Muscle layer of colon (tissue), 2 donors: ENCODE measurements around the gene INPP5B.

Experiments used
- H3K27ac ChIP-seq: one replicate; pipeline ENCODE4 v1.7.0; 2013; ENCODE audit warnings: low read depth, mild to moderate bottlenecking, low read length, moderate library complexity
- H3K27me3 ChIP-seq, 2 donors: one replicate each; pipeline ENCODE4 v1.7.0; 2013; ENCODE audit warnings: low read length in 2 of 2, mild to moderate bottlenecking in 2 of 2; ENCODE audit not compliant: insufficient read depth in 2 of 2, control insufficient read depth in 1 of 2
- H3K36me3 ChIP-seq: one replicate; pipeline ENCODE4 v1.7.0; 2013; ENCODE audit warnings: mild to moderate bottlenecking, low read length; ENCODE audit not compliant: insufficient read depth
- H3K4me1 ChIP-seq: one replicate; pipeline ENCODE4 v1.7.0; 2013; ENCODE audit warnings: mild to moderate bottlenecking, low read length; ENCODE audit not compliant: insufficient read depth
- H3K4me3 ChIP-seq, 2 donors: one replicate each; pipeline ENCODE4 v1.7.0; 2013; ENCODE audit warnings: low read length in 2 of 2, low read depth in 1 of 2, mild to moderate bottlenecking in 1 of 2, moderate library complexity in 1 of 2
- H3K9ac ChIP-seq: one replicate; pipeline ENCODE4 v1.7.0; 2013; ENCODE audit warnings: low read length
- H3K9me3 ChIP-seq: one replicate; pipeline ENCODE4 v1.7.0; 2013; ENCODE audit warnings: mild to moderate bottlenecking, low read length
- donor health status: abdominal sarcoma.
- donor health status: Adenocarcinoma of cecum.

INPP5B gene

DNA sequence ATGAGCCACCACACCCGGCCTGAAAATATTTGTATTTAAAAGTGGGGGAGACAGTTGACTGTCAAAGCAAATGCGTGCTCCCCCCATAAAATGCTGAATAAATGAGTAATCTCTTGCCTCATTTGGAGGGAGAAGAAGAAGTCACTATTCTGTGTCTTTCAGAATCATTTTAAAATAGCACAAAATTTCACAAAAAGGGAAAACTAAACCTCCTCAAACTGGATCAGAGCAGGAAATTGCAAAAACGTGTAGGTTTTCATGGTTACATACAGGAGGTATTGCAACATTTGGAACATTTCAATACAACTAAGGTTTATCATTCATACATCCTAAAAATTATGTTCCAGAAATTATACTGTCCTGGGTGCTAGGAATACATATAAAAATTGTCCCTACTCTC, 101.1 kb downstream of the INPP5B start:
- no peaks in the 10 kb centered on the region for H3K27me3 ChIP-seq
- no peaks in the 10 kb centered on the region for H3K36me3 ChIP-seq
- no peak overlapping the region for H3K4me3 ChIP-seq
- no peak overlapping the region for H3K9ac ChIP-seq
- H3K9me3 ChIP-seq, result no peaks in the 10 kb centered on the region
- no peaks in the 10 kb centered on the region for H3K4me1 ChIP-seq
- H3K27ac ChIP-seq, result no peak overlapping the region

- Histone ChIP-seq H3K4me1 (no peaks in the 10 kb centered on the region), H3K9me3 (no peaks in the 10 kb centered on the region), H3K27me3 (no peaks in the 10 kb centered on the region), H3K36me3 (no peaks in the 10 kb centered on the region), H3K27ac (no peak overlapping the region), H3K9ac (no peak overlapping the region), H3K4me3 (no peak overlapping the region)
Observed at GRCh38 chr1:37845049-37845646, 101.7 kb downstream of the INPP5B start.

DNA sequence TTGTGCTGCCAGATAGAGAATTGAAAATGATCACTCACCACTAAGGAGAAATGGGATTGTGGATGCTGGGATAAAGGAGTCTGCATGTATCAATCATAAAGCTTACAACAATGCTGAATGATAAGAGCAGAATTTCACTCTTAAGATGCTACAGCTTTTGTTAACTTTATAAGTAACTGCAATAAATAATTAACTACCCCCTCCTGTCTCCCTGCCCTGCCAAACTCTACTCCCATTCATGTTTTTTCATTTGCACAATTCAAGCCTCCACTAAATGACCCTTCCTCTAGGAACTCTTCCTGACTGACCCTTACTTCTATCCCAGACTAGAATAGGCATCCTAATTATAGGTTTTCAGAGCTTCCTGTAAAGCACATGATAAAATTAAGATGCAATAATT, 102.3 kb downstream of the INPP5B start:
- H3K9me3 ChIP-seq, result no peaks in the 10 kb centered on the region
- no peak overlapping the region for H3K27ac ChIP-seq
- peaks cover 5% of the 10 kb centered on the region for H3K36me3 ChIP-seq

GRCh38 chr1:37841652-37842051, 105.2 kb downstream of the INPP5B start:
- Histone ChIP-seq H3K27me3 (no peaks in the 10 kb centered on the region), H3K4me1 (no peaks in the 10 kb centered on the region), H3K9ac (no peak overlapping the region), H3K9me3 (no peaks in the 10 kb centered on the region), H3K4me3 (no peak overlapping the region), H3K27ac (no peak overlapping the region), H3K36me3 (peaks cover 29% of the 10 kb centered on the region)

More for the DNA sequence above, 102.3 kb downstream of the INPP5B start:
- H3K27me3 ChIP-seq, result no peaks in the 10 kb centered on the region
- no peaks in the 10 kb centered on the region for H3K4me1 ChIP-seq
- H3K4me3 ChIP-seq, result no peak overlapping the region
- H3K9ac ChIP-seq, result no peak overlapping the region

DNA sequence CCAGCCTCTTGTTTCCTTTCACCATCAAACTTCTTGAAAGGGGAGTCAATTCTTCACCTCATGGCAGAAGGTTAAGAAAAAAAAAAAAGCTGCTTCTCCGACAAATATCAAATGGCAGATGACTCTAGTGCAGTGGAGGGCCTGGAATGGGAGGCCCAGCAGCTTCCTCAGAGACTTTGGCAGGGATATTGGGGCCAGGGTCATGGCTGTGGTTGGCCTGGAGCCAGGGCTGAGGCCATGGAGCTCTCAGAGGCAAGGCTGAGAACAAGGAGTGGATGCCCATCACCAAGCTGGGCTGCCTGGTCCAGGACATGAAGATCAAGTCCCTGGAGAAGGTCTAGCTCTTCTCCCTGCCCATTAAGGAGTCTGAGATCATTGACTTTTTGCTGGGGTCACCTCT, 106.1 kb downstream of the INPP5B start:
- H3K36me3 ChIP-seq, result peaks cover 29% of the 10 kb centered on the region

GRCh38 chr1:37839676-37840075, 107.2 kb downstream of the INPP5B start:
- Histone ChIP-seq H3K9ac (no peak overlapping the region), H3K9me3 (no peaks in the 10 kb centered on the region), H3K27ac (no peak overlapping the region), H3K36me3 (peaks cover 38% of the 10 kb centered on the region), H3K27me3 (no peaks in the 10 kb centered on the region), H3K4me1 (no peaks in the 10 kb centered on the region), H3K4me3 (no peak overlapping the region)

More for the DNA sequence above, 106.1 kb downstream of the INPP5B start:
- H3K9me3 ChIP-seq, result no peaks in the 10 kb centered on the region
- H3K27ac ChIP-seq, result no peak overlapping the region
- H3K4me1 ChIP-seq, result no peaks in the 10 kb centered on the region
- no peak overlapping the region for H3K9ac ChIP-seq
- H3K4me3 ChIP-seq, result no peak overlapping the region
- H3K27me3 ChIP-seq, result no peaks in the 10 kb centered on the region

- no peak overlapping the region for H3K27ac ChIP-seq
- no peaks in the 10 kb centered on the region for H3K4me1 ChIP-seq
- H3K36me3 ChIP-seq, result peaks cover 51% of the 10 kb centered on the region
- H3K9ac ChIP-seq, result no peak overlapping the region
- H3K9me3 ChIP-seq, result no peaks in the 10 kb centered on the region
- H3K27me3 ChIP-seq, result no peaks in the 10 kb centered on the region
- no peak overlapping the region for H3K4me3 ChIP-seq
Observed at GRCh38 chr1:37836788-37837187, 110.1 kb downstream of the INPP5B start.

DNA sequence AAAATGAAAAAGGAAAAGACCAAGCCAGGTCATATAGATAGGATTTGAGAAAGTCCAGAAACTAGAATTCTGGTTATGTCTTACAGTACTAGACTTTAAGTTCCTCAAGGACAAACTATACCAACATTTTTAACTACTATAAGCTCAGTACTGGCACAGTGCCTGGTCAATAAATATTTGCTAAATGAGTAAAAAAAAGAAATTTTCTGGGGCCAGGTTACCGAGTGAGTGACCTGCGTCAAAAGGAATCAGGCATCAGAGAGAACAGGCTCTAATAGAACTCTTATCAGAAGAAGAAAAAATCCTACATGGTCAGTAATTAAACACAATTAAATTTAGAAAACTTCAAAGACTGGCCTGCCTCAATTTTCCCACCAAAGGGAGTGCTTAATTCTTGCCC, 115.0 kb downstream of the INPP5B start:
- H3K36me3 ChIP-seq, result peaks cover 36% of the 10 kb centered on the region
- no peak overlapping the region for H3K4me3 ChIP-seq

DNA sequence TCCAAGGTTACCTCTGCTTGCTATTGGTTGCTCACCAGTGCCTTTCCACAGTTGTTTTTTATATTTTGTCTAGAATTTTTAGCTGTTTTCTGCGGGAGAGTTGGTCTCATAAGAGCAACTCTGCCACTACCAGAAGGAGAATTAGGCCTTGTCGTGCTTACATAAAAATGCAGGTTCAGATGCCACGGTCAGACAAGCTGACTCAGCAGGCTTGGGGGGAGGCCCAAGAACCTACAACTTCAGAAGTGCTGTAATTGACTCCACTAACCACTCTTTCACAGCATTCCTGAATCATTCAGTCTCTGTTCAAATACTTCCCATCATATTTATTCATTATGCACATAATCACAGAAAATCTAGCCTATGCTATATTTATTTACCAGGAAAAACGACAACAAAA, 115.7 kb downstream of the INPP5B start:
- Histone ChIP-seq H3K27ac (no peak overlapping the region), H3K4me1 (no peaks in the 10 kb centered on the region), H3K36me3 (peaks cover 37% of the 10 kb centered on the region), H3K27me3 (no peaks in the 10 kb centered on the region), H3K9ac (no peak overlapping the region), H3K9me3 (no peaks in the 10 kb centered on the region), H3K4me3 (no peak overlapping the region)

More for the DNA sequence above, 115.0 kb downstream of the INPP5B start:
- Histone ChIP-seq H3K4me1 (no peaks in the 10 kb centered on the region), H3K9me3 (no peaks in the 10 kb centered on the region), H3K9ac (no peak overlapping the region), H3K27me3 (no peaks in the 10 kb centered on the region), H3K27ac (no peak overlapping the region)

DNA sequence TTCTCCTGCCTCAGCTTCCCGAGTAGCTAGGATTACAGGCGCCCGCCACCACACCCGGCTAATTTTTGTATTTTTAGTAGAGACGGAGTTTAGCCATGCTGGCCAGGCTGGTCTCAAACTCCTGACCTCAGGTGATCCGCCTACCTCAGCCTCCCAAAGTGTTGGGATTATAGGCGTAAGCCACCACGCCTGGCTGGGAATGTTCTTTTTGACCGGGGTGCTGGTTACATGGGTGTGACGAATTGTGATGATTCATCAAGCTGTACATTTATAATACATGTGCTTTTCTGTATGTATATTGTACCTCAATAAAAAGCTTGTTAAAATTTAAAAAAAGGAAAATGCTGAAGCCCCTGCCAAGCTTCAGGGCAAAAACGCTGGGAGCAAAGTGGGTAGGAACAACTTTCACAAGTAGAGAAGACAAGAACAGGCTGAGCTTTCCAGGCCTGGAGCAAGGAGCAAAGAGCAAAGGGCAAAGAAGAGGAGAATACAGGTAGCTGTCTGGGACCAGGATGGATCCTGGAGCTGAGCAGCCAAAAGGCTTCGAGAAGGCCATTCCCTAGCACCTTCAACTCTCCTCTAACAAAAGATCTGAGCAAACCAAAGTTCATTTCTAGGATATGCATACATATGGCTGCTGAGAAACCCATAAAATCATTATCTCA, 118.3 kb downstream of the INPP5B start:
- H3K4me1 ChIP-seq, result no peaks in the 10 kb centered on the region
- H3K9me3 ChIP-seq, result no peaks in the 10 kb centered on the region
- no peak overlapping the region for H3K4me3 ChIP-seq
- H3K27ac ChIP-seq, result no peak overlapping the region
- peaks cover 25% of the 10 kb centered on the region for H3K36me3 ChIP-seq
- H3K27me3 ChIP-seq, result no peaks in the 10 kb centered on the region
- no peak overlapping the region for H3K9ac ChIP-seq

DNA sequence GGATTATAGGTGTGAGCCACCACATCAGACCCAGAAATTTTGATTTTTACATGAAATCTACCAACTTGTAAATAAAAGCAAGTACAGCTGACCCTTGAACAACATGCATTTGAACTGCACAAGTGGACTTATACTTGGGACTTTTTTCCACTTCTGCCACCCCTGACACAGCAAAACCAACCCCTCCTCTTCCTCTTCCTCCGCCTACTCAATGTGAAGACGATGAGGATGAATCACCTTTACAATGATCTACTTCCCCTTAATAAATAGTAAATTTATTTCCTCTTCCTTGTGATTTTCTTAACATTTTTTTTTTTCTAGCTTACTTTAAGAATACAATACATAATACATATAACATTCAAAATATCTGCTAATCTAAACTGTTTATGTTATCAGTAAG, 121.3 kb downstream of the INPP5B start:
- peaks cover 34% of the 10 kb centered on the region for H3K36me3 ChIP-seq
- H3K4me1 ChIP-seq, result no peaks in the 10 kb centered on the region
- no peak overlapping the region for H3K4me3 ChIP-seq
- no peak overlapping the region for H3K27ac ChIP-seq
- no peak overlapping the region for H3K9ac ChIP-seq
- no peaks in the 10 kb centered on the region for H3K27me3 ChIP-seq
- no peaks in the 10 kb centered on the region for H3K9me3 ChIP-seq

GRCh38 chr1:37824001-37824400, 122.9 kb downstream of the INPP5B start:
- H3K27me3 ChIP-seq, result no peaks in the 10 kb centered on the region
- no peaks in the 10 kb centered on the region for H3K4me1 ChIP-seq
- no peaks in the 10 kb centered on the region for H3K9me3 ChIP-seq
- H3K9ac ChIP-seq, result no peak overlapping the region
- peaks cover 37% of the 10 kb centered on the region for H3K36me3 ChIP-seq
- no peak overlapping the region for H3K4me3 ChIP-seq
- no peak overlapping the region for H3K27ac ChIP-seq
